Ishikawa (cell line): ENCODE measurements around the gene RAB41.

Source experiments
- CEBPB ChIP-seq: IDR thresholded peaks from 2 replicates; pipeline ENCODE4 v1.6.1; 2012
- CREB1 ChIP-seq: IDR thresholded peaks from 2 replicates; pipeline ENCODE4 v1.6.1; 2012; ENCODE audit warnings: low read depth
- EGR1 ChIP-seq: IDR thresholded peaks from 2 replicates; pipeline ENCODE4 v1.6.1; 2012
- EP300 ChIP-seq: IDR thresholded peaks from 2 replicates; pipeline ENCODE4 v1.6.1; 2012; ENCODE audit warnings: borderline replicate concordance
- FOXM1 ChIP-seq: IDR thresholded peaks from 2 replicates; pipeline ENCODE4 v1.6.1; 2012; ENCODE audit warnings: low read depth, borderline replicate concordance
- MAX ChIP-seq: IDR thresholded peaks from 2 replicates; pipeline ENCODE4 v1.6.1; 2012
- NFIC ChIP-seq: IDR thresholded peaks from 2 replicates; pipeline ENCODE4 v1.6.1; 2012
- RAD21 ChIP-seq: IDR thresholded peaks from 2 replicates; pipeline ENCODE4 v1.6.1; 2012; ENCODE audit warnings: low read depth
- TAF1 ChIP-seq: IDR thresholded peaks from 2 replicates; pipeline ENCODE4 v1.6.1; 2012; ENCODE audit warnings: low read depth, mild to moderate bottlenecking
- TCF12 ChIP-seq: IDR thresholded peaks from 2 replicates; pipeline ENCODE4 v1.6.1; 2012; ENCODE audit warnings: low read depth
- TEAD4 ChIP-seq: IDR thresholded peaks from 2 replicates; pipeline ENCODE4 v1.6.1; 2012
- USF1 ChIP-seq: IDR thresholded peaks from 2 replicates; pipeline ENCODE4 v1.6.1; 2012
- YY1 ChIP-seq: IDR thresholded peaks from 2 replicates; pipeline ENCODE4 v1.6.1; 2012; ENCODE audit warnings: low read depth
- ZBTB7A ChIP-seq: IDR thresholded peaks from 2 replicates; pipeline ENCODE4 v1.6.1; 2012; ENCODE audit warnings: low read depth
- TF ChIP-seq, protein P1 (sequence below): IDR thresholded peaks from 2 replicates; pipeline ENCODE4 v1.6.1; 2012; ENCODE audit warnings: low read depth, mild to moderate bottlenecking

Gene RAB41

DNA sequence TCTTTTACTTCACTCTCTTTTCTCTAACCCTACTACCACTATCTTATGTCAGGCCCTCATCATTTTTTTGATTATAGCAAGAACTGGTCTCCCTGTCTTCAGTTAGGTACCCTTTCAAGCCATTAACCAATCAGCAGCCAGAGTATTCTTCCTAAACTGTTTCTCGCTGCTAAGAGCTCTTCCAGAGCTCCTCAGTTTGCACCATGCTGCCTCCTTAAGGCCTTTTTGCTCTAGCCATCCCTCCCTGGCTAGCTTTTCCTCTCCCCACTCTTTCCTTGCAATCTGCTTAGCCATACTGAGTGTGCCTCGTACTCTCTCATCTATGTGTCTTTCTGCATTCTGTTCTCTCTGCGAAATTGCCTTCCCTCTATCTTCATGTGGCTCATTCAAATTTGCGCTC, 40.8 kb downstream of the RAB41 start:
- TF ChIP-seq CEBPB: no peak
- TF ChIP-seq FOXM1: no peak
- TF ChIP-seq MAX: no peak
- TF ChIP-seq USF1: no peak
- no peak for TF ChIP-seq RAD21
- no peak for TF ChIP-seq TEAD4
- TF ChIP-seq TAF1: no peak
- TF ChIP-seq CREB1: no peak
- no peak for TF ChIP-seq TCF12
- TF ChIP-seq ZBTB7A: no peak

GRCh38 chrX:70324326-70324725, 42.4 kb downstream of the RAB41 start:
- TF ChIP-seq FOXM1 (no peak), CREB1 (no peak), MAX (no peak), EP300 (no peak), RAD21 (no peak), CEBPB (no peak), TCF12 (no peak), YY1 (no peak), TEAD4 (no peak), USF1 (no peak), TAF1 (no peak), NFIC (no peak), EGR1 (no peak)
- TF ChIP-seq, protein P1, sequence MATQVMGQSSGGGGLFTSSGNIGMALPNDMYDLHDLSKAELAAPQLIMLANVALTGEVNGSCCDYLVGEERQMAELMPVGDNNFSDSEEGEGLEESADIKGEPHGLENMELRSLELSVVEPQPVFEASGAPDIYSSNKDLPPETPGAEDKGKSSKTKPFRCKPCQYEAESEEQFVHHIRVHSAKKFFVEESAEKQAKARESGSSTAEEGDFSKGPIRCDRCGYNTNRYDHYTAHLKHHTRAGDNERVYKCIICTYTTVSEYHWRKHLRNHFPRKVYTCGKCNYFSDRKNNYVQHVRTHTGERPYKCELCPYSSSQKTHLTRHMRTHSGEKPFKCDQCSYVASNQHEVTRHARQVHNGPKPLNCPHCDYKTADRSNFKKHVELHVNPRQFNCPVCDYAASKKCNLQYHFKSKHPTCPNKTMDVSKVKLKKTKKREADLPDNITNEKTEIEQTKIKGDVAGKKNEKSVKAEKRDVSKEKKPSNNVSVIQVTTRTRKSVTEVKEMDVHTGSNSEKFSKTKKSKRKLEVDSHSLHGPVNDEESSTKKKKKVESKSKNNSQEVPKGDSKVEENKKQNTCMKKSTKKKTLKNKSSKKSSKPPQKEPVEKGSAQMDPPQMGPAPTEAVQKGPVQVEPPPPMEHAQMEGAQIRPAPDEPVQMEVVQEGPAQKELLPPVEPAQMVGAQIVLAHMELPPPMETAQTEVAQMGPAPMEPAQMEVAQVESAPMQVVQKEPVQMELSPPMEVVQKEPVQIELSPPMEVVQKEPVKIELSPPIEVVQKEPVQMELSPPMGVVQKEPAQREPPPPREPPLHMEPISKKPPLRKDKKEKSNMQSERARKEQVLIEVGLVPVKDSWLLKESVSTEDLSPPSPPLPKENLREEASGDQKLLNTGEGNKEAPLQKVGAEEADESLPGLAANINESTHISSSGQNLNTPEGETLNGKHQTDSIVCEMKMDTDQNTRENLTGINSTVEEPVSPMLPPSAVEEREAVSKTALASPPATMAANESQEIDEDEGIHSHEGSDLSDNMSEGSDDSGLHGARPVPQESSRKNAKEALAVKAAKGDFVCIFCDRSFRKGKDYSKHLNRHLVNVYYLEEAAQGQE: no peak

DNA sequence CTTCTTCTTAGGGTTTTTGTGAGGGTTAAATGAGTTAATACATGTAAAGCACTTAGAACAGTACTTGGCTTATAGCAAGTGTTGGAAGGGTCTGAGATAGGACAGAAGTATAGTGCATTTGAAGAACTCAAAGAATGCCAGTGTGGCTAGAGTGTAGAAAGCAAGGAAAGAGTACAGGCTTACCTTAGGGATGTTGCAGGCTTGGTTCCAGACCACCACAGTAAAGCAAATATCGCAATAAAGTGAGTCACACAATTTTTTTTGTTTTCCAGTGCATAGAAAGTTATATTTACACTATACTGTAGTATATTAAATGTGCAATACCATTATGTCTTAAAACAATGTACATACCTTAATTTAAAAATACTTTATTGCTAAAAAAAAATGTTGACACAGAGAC, 49.2 kb downstream of the RAB41 start:
- no peak for TF ChIP-seq MAX
- TF ChIP-seq TCF12: no peak
- no peak for TF ChIP-seq FOXM1
- TF ChIP-seq TAF1: no peak
- TF ChIP-seq EP300: no peak
- no peak for TF ChIP-seq TEAD4

DNA sequence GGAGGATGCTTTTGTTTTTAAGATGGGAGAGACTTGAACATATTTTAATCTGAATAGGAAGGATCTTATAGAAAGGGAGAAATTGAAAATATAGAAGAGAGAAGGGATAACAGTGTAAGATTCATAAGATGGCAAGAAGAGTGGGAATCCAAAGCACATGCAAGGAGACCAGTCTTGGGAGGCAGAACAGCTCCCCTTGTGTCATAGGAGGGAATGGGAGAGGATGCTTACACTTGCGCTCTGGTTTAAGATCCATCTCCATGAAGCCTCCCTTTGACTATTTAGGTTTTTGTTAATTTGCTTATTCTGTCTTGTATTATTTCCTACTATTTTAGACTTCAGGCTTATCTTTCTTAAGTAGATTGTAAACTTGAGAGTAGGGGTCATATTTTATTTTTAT, 50.6 kb downstream of the RAB41 start:
- TF ChIP-seq EGR1 (no peak), ZBTB7A (no peak), YY1 (no peak), FOXM1 (no peak), TEAD4 (no peak), NFIC (no peak), EP300 (no peak)
